ENCODE results near the gene PARD3. TPM values are rescaled to one million over a fixed set of nuclear protein-coding genes. Genes with fewer than 3 reads are reported as not detected.

Gene PARD3
- total RNA-seq, 4 donors from 2014 or later = 42.6 to 63.6 (median 55.2) TPM

- WGBS, 2 donors = 79 to 84% methylated on average over 4 of the region's 4 CpGs
- no peaks in the 10 kb centered on the region for H3K9me3 ChIP-seq
- H3K4me3 ChIP-seq = no peak overlapping the region
- TF ChIP-seq, protein P1, sequence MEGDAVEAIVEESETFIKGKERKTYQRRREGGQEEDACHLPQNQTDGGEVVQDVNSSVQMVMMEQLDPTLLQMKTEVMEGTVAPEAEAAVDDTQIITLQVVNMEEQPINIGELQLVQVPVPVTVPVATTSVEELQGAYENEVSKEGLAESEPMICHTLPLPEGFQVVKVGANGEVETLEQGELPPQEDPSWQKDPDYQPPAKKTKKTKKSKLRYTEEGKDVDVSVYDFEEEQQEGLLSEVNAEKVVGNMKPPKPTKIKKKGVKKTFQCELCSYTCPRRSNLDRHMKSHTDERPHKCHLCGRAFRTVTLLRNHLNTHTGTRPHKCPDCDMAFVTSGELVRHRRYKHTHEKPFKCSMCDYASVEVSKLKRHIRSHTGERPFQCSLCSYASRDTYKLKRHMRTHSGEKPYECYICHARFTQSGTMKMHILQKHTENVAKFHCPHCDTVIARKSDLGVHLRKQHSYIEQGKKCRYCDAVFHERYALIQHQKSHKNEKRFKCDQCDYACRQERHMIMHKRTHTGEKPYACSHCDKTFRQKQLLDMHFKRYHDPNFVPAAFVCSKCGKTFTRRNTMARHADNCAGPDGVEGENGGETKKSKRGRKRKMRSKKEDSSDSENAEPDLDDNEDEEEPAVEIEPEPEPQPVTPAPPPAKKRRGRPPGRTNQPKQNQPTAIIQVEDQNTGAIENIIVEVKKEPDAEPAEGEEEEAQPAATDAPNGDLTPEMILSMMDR (IDR thresholded peaks at IDR 0.05) = no peak
- TF ChIP-seq POLR2A (IDR thresholded peaks at IDR 0.05) (no peak), EP300 (IDR thresholded peaks at IDR 0.05) (no peak)
- H3K36me3 ChIP-seq = peaks cover 0 to 20% (median 0%) of the 10 kb centered on the region in 3 donors
- no peak for DNase-seq (ENCODE audit: low spot score in 2 of 2)
- peaks cover 0 to 12% (median 5%) of the 10 kb centered on the region in 4 donors for H3K4me1 ChIP-seq
- H3K27me3 ChIP-seq = no peaks in the 10 kb centered on the region
- no peak overlapping the region for H3K27ac ChIP-seq
These were observed 430.7 kb downstream of the PARD3 start for GRCh38 chr10:34384372-34384771.

GRCh38 chr10:34382626-34383025 lies 432.5 kb downstream of the PARD3 start:
- Histone ChIP-seq H3K27me3 (no peaks in the 10 kb centered on the region), H3K9me3 (no peaks in the 10 kb centered on the region), H3K27ac (no peak overlapping the region), H3K4me1 (no peaks in the 10 kb centered on the region), H3K4me3 (no peak overlapping the region), H3K36me3 (peaks cover 0 to 22% (median 0%) of the 10 kb centered on the region in 3 donors)
- 89 to 93% methylated on average over 10 of the region's 10 CpGs for WGBS, 2 donors
- TF ChIP-seq POLR2A (IDR thresholded peaks at IDR 0.05) (no peak), EP300 (IDR thresholded peaks at IDR 0.05) (no peak)
- TF ChIP-seq, protein P1 (IDR thresholded peaks at IDR 0.05) = no peak
- DNase-seq (ENCODE audit: low spot score in 2 of 2) = no peak

- Histone ChIP-seq H3K4me1 (no peaks in the 10 kb centered on the region), H3K27ac (no peak overlapping the region), H3K9me3 (no peaks in the 10 kb centered on the region), H3K4me3 (no peak overlapping the region), H3K36me3 (peaks cover 0 to 29% (median 0%) of the 10 kb centered on the region in 3 donors), H3K27me3 (no peaks in the 10 kb centered on the region)
- TF ChIP-seq, protein P1 (IDR thresholded peaks at IDR 0.05) = no peak
- TF ChIP-seq EP300 (IDR thresholded peaks at IDR 0.05) (no peak), POLR2A (IDR thresholded peaks at IDR 0.05) (no peak)
- no peak for DNase-seq (ENCODE audit: low spot score in 2 of 2)
- 87 to 95% methylated on average over 3 of the region's 3 CpGs for WGBS, 2 donors
These were observed 434.2 kb downstream of the PARD3 start for GRCh38 chr10:34380856-34381255.

DNA sequence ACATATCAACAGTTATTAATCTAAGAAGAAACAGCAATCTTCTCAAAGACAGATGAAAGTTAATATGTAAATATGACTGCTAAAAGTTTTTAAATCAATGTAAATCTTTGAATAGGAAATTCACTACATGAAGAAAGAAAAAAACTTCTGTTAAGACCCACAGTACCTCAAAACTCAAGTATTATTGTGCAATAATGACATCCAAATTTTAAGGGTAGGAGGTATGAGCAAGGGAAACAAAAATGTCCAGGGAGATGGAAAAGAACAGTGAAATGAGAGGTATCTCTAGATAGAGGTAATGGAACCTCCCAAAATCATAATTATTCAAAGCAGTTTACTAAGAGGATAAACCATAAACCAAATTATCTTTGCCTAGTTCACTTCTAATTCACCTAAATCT lies 436.8 kb downstream of the PARD3 start:
- H3K36me3 ChIP-seq = peaks cover 0 to 29% (median 0%) of the 10 kb centered on the region in 3 donors
- H3K4me1 ChIP-seq = peaks cover 0 to 6% (median 0%) of the 10 kb centered on the region in 4 donors
- H3K27ac ChIP-seq = no peak overlapping the region
- H3K9me3 ChIP-seq = no peaks in the 10 kb centered on the region
- H3K4me3 ChIP-seq = no peak overlapping the region
- TF ChIP-seq POLR2A (IDR thresholded peaks at IDR 0.05) = no peak
- TF ChIP-seq, protein P1 (IDR thresholded peaks at IDR 0.05) = no peak
- no peak for TF ChIP-seq EP300 (IDR thresholded peaks at IDR 0.05)
- DNase-seq (ENCODE audit: low spot score in 2 of 2) = no peak
- H3K27me3 ChIP-seq = no peaks in the 10 kb centered on the region

DNA sequence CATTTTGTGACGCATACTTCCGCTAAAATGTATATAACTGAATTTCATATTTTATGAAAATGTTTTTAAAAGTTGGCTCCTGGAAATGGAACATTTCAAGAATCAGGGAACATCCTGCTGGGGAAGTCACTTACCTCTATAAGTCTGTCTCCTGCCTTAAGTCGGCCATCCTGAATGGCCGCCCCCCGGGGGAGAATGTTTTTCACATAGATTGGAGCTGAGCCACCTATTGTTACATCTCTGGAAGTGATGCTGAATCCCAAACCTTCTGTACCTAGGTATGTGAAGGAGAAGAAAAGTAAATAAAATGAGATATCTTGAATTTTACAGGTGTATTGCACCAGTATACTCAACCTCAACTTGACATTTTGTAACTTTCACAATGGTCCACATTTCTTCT lies 437.3 kb downstream of the PARD3 start:
- Histone ChIP-seq H3K27me3 (no peaks in the 10 kb centered on the region), H3K27ac (no peak overlapping the region), H3K4me1 (peaks cover 0 to 6% (median 0%) of the 10 kb centered on the region in 4 donors), H3K9me3 (no peaks in the 10 kb centered on the region), H3K4me3 (no peak overlapping the region), H3K36me3 (peaks cover 0 to 29% (median 0%) of the 10 kb centered on the region in 3 donors)
- no peak for DNase-seq (ENCODE audit: low spot score in 2 of 2)
- TF ChIP-seq POLR2A (IDR thresholded peaks at IDR 0.05) (no peak), EP300 (IDR thresholded peaks at IDR 0.05) (no peak)
- TF ChIP-seq, protein P1 (IDR thresholded peaks at IDR 0.05) = no peak
- WGBS, 2 donors = 92 to 98% methylated on average over 5 of the region's 5 CpGs
